SK-N-SH (cell line): ENCODE results near the gene TGFB1I1. TPM values are rescaled to one million over a fixed set of nuclear protein-coding genes. Genes with fewer than 3 reads are reported as not detected.

ENCODE experiments used
- CTCF ChIA-PET: fragments of 300-600, 350-600 bp; formaldehyde crosslinking; extraction: SDS; loops from one replicate; lab custom pipeline; 2021; lab: Yijun Ruan, JAX
- POLR2A ChIA-PET: fragments of 350-600 bp; sonication (Branson Sonifier 250); formaldehyde crosslinking; extraction: SDS; loops from one replicate; lab custom pipeline; 2020; ENCODE audit warnings: antibody characterized with exemption, inconsistent platforms; lab: Yijun Ruan, JAX
- DNase-seq: peaks from one replicate; pipeline ENCODE4 v3.0.0; 2012
- H2AFZ ChIP-seq: fragments of 200-600 bp; sonication (generic); 2 replicates; pipeline ENCODE4 v1.8.1; 2016; ENCODE audit warnings: antibody characterized with exemption, mild to moderate bottlenecking, low read depth
- H3F3A ChIP-seq: fragments of 200-600 bp; sonication (generic); replicated peaks from 2 replicates; pipeline ENCODE3; 2016; ENCODE audit warnings: antibody characterized with exemption, mild to moderate bottlenecking; ENCODE audit not compliant: insufficient read depth
- H3K27ac ChIP-seq, 2 experiments: fragments of 200-500 bp in 1 of 2; fragments of 200-600 bp in 1 of 2; sonication (Bioruptor generic) in 1 of 2; sonication (generic), shearing (Covaris generic) in 1 of 2; 2 replicates each; pipeline versions ENCODE4 v1.5.1 to v1.6.1; 2014 to 2016; ENCODE audit warnings: low read depth in 2 of 2, inconsistent platforms in 1 of 2, low read length in 1 of 2, mild to moderate bottlenecking in 1 of 2, mixed read lengths in 1 of 2
- H3K27me3 ChIP-seq: fragments of 200-600 bp; sonication (generic), shearing (Covaris generic); 2 replicates; pipeline ENCODE4 v1.6.1; 2016; ENCODE audit warnings: mixed run types; ENCODE audit not compliant: insufficient read depth
- H3K36me3 ChIP-seq, 2 experiments: fragments of 200-500 bp in 1 of 2; fragments of 200-600 bp in 1 of 2; sonication (Bioruptor generic) in 1 of 2; sonication (generic) in 1 of 2; replicated peaks in 1 of 2; 2 replicates each; pipeline versions ENCODE3 to v1.5.1; 2014 to 2016; ENCODE audit warnings: low read length in 1 of 2, mild to moderate bottlenecking in 1 of 2; ENCODE audit not compliant: insufficient read depth in 2 of 2, control insufficient read depth in 1 of 2
- H3K4me1 ChIP-seq, 2 experiments: fragments of 200-500 bp in 1 of 2; fragments of 200-600 bp in 1 of 2; sonication (Bioruptor generic) in 1 of 2; sonication (generic), shearing (Covaris generic) in 1 of 2; 2 replicates each; pipeline versions ENCODE4 v1.5.1 to v1.6.1; 2014 to 2016; ENCODE audit warnings: low read depth in 1 of 2, low read length in 1 of 2, mixed run types in 1 of 2; ENCODE audit not compliant: insufficient read depth in 2 of 2, control insufficient read depth in 1 of 2
- H3K4me2 ChIP-seq: fragments of 200-600 bp; sonication (generic), shearing (Covaris generic); 2 replicates; pipeline ENCODE4 v1.6.1; 2017; ENCODE audit warnings: mixed run types
- H3K4me3 ChIP-seq, 2 experiments: fragments of 200-500 bp in 1 of 2; fragments of 200-600 bp in 1 of 2; sonication (Bioruptor generic) in 1 of 2; sonication (generic), shearing (Covaris generic) in 1 of 2; 2 replicates each; pipeline versions ENCODE4 v1.5.1 to v1.8.1; 2014 to 2016; ENCODE audit warnings: low read depth in 2 of 2, inconsistent platforms in 1 of 2, low read length in 1 of 2, mild to moderate bottlenecking in 1 of 2, mixed read lengths in 1 of 2, moderate library complexity in 1 of 2
- H3K79me2 ChIP-seq: fragments of 200-600 bp; sonication (generic); 2 replicates; pipeline ENCODE4 v1.8.1; 2017; ENCODE audit warnings: mild to moderate bottlenecking; ENCODE audit not compliant: insufficient read depth
- H3K9ac ChIP-seq: fragments of 200-600 bp; sonication (generic); 2 replicates; pipeline ENCODE4 v1.6.1; 2017; ENCODE audit warnings: mixed run types
- H3K9me2 ChIP-seq: fragments of 200-600 bp; sonication (generic); 2 replicates; pipeline ENCODE4 v1.6.1; 2017; ENCODE audit warnings: mixed run types
- H3K9me3 ChIP-seq: fragments of 200-600 bp; sonication (generic); 2 replicates; pipeline ENCODE4 v1.6.1; 2017; ENCODE audit warnings: mixed run types, mild to moderate bottlenecking, moderate library complexity
- H4K20me1 ChIP-seq: fragments of 200-600 bp; sonication (generic); 2 replicates; pipeline ENCODE4 v1.6.1; 2017; ENCODE audit warnings: mild to moderate bottlenecking, mixed run types; ENCODE audit not compliant: insufficient read depth
- CHD2 ChIP-seq: fragments of 150-350 bp; IDR thresholded peaks from 2 replicates; pipeline ENCODE4 v1.6.1; 2018; ENCODE audit warnings: low read length; ENCODE audit not compliant: partially characterized antibody
- ELF1 ChIP-seq: IDR thresholded peaks from 2 replicates; pipeline ENCODE4 v1.4.0; 2012
- FOSL2 ChIP-seq: IDR thresholded peaks from 2 replicates; pipeline ENCODE4 v1.4.0; 2012; ENCODE audit warnings: low read depth, mild to moderate bottlenecking, moderate library complexity, borderline replicate concordance
- FOXJ3 ChIP-seq: sonication (generic); formaldehyde crosslinking; IDR thresholded peaks from 2 replicates; pipeline ENCODE4 v1.5.1; 2020; ENCODE audit warnings: mild to moderate bottlenecking, missing genetic modification reagents
- GATA2 ChIP-seq: sonication (generic); formaldehyde crosslinking; IDR thresholded peaks from 2 replicates; pipeline ENCODE4 v1.5.0; 2020; ENCODE audit warnings: mild to moderate bottlenecking, missing genetic modification reagents
- IRF3 ChIP-seq: fragments of 150-350 bp; IDR thresholded peaks from 2 replicates; pipeline ENCODE4 v1.6.1; 2016; ENCODE audit warnings: mild to moderate bottlenecking, low read depth, low read length
- JUND ChIP-seq: IDR thresholded peaks from 2 replicates; pipeline ENCODE4 v1.4.0; 2012
- MAX ChIP-seq: IDR thresholded peaks from 2 replicates; pipeline ENCODE4 v1.4.0; 2012; ENCODE audit warnings: low read depth
- POLR2AphosphoS5 ChIP-seq: IDR thresholded peaks from 2 replicates; pipeline ENCODE4 v1.6.1; 2012; ENCODE audit warnings: low read depth, low read length
- RAD21 ChIP-seq: IDR thresholded peaks from 2 replicates; pipeline ENCODE4 v1.6.1; 2012; ENCODE audit warnings: mild to moderate bottlenecking, low read length
- REST ChIP-seq: IDR thresholded peaks from 2 replicates; pipeline ENCODE4 v1.6.1; 2012; ENCODE audit warnings: mild to moderate bottlenecking, low read depth, low read length, moderate library complexity
- TCF12 ChIP-seq: IDR thresholded peaks from 2 replicates; pipeline ENCODE4 v1.4.0; 2012
- TEAD4 ChIP-seq: IDR thresholded peaks from 2 replicates; pipeline ENCODE4 v1.4.0; 2012; ENCODE audit warnings: mild to moderate bottlenecking, borderline replicate concordance; ENCODE audit not compliant: insufficient read depth
- ZBTB33 ChIP-seq: IDR thresholded peaks from 2 replicates; pipeline ENCODE4 v1.4.0; 2012; ENCODE audit warnings: low read depth, borderline replicate concordance
- WGBS: methylation state at CpG from one replicate; pipeline ENCODE4 v1.1.6; 2017; ENCODE audit warnings: low lambda C conversion rate; 5-methylcytosine and 5-hydroxymethylcytosine counted together
- polyA plus RNA-seq, 3 experiments: library from polyadenylated mRNA; depleted of rRNA; stranded (reverse); fragments of >200 nt; gene quantifications; 2 replicates each; pipeline ENCODE4 v1.2.3, GENCODE V29; 2012

TGFB1I1 gene
- polyA plus RNA-seq, 1 of the 3 experiments (the other 2 are of a cell fraction) = 29.7 TPM

- TF ChIP-seq FOSL2 (no peak), MAX (no peak), RAD21 (no peak), GATA2 (CRISPR knock-in tag) (no peak), ELF1 (no peak), FOXJ3 (CRISPR knock-in tag) (no peak)
Measured at GRCh38 chr16:31517800-31518402, 45.9 kb downstream of the TGFB1I1 start (continued).

GRCh38 chr16:31519759-31520431 lies 47.9 kb downstream of the TGFB1I1 start:
- Histone ChIP-seq H2AFZ (no peak overlapping the region), H3K4me3 (no peak overlapping the region), H3K27ac (no peak overlapping the region), H3K36me3 (no peaks in the 10 kb centered on the region), H3K9me3 (no peaks in the 10 kb centered on the region), H4K20me1 (no peaks in the 10 kb centered on the region), H3K9ac (no peak overlapping the region), H3K4me2 (no peak overlapping the region), H3K4me1 (no peaks in the 10 kb centered on the region), H3K79me2 (no peaks in the 10 kb centered on the region), H3K9me2 (no peaks in the 10 kb centered on the region), H3F3A (no peaks in the 10 kb centered on the region), H3K27me3 (peaks cover 47% of the 10 kb centered on the region)
- TF ChIP-seq MAX = no peak
- TF ChIP-seq REST = no peak
- no peak for TF ChIP-seq IRF3
- TF ChIP-seq TCF12 = no peak
- no peak for TF ChIP-seq GATA2 (CRISPR knock-in tag)
- TF ChIP-seq POLR2AphosphoS5 = no peak
- TF ChIP-seq TEAD4 = no peak
- no peak for TF ChIP-seq CHD2
- no peak for TF ChIP-seq JUND
- no peak for TF ChIP-seq RAD21
- TF ChIP-seq ZBTB33 = no peak
- TF ChIP-seq ELF1 = no peak
- ChIA-PET CTCF (interaction anchor here (1.1 kb wide), 1 partner anchor 68 kb away, joined by 3 read pairs; no protein-coding TSS in a partner anchor), POLR2A (interaction anchor here (0.7 kb wide), 1 partner anchor 12 kb away, joined by 3 read pairs; the partner anchor contains the start of gene RUSF1)
- WGBS = 46% methylated on average over 2 of the region's 2 CpGs
- DNase-seq = no peak
